LHCN-M2 (cell line): Measurements from ENCODE around the gene RAD54L. TPM values are rescaled to one million over a fixed set of nuclear protein-coding genes. Genes with fewer than 3 reads are reported as not detected.
"Not testable (repeated sequence)": the region's sequence is repeated elsewhere in the genome, so short reads cannot be mapped to it uniquely, and the experiment has no call there.

ENCODE experiments used
- DNase-seq: peaks from one replicate; pipeline ENCODE4 v3.0.0-alpha.2; 2012; ENCODE audit warnings: low read depth
- total RNA-seq: library from RNA; depleted of rRNA; stranded (reverse); fragments of >200 nt; gene quantifications from 2 replicates; pipeline ENCODE4 v1.2.3, GENCODE V29; 2014; rRNA removed

The RAD54L gene
- total RNA-seq, 1 experiment from 2014 or later: 16.6 TPM

- DNase-seq: not testable (repeated sequence)
Measured at GRCh38 chr1:46319301-46319700, 71.7 kb downstream of the RAD54L start.

- not testable (repeated sequence) for DNase-seq
Measured at GRCh38 chr1:46319960-46320914, 72.7 kb downstream of the RAD54L start.

- not testable (repeated sequence) for DNase-seq
Measured at GRCh38 chr1:46322191-46322590, 74.6 kb downstream of the RAD54L start.

GRCh38 chr1:46325285-46326076 lies 77.9 kb downstream of the RAD54L start:
- DNase-seq: not testable (repeated sequence)

Other genes with a start within 250 kb of the RAD54L start
- gene PIK3R3, start 115.1 kb upstream of the RAD54L start, total RNA-seq: 13.4 and 19.2 TPM in 2 replicates
- 2.6 and 2.7 TPM in 2 replicates for gene TSPAN1, start 72.7 kb upstream of the RAD54L start, total RNA-seq
- not detected in 2 replicates for gene P3R3URF, start 71.3 kb upstream of the RAD54L start, total RNA-seq
- 136 and 149 TPM in 2 replicates for gene POMGNT1, start 49.3 kb upstream of the RAD54L start, total RNA-seq
- gene LURAP1, start 44.4 kb upstream of the RAD54L start, total RNA-seq: 1.3 and 2.4 TPM in 2 replicates
- gene LRRC41, start 55.9 kb downstream of the RAD54L start, total RNA-seq: 106 and 107 TPM in 2 replicates
- gene UQCRH, start 55.9 kb downstream of the RAD54L start, total RNA-seq: 428 and 432 TPM in 2 replicates
- 13.0 and 14.3 TPM in 2 replicates for gene NSUN4, start 93.0 kb downstream of the RAD54L start, total RNA-seq
- gene FAAH, start 146.6 kb downstream of the RAD54L start, total RNA-seq: not detected in 2 replicates
- gene DMBX1, start 242.1 kb downstream of the RAD54L start, total RNA-seq: not detected in 2 replicates